GM12878 (cell line): ENCODE results near the gene SLC6A11. TPM values are rescaled to one million over a fixed set of nuclear protein-coding genes. Genes with fewer than 3 reads are reported as not detected.

ENCODE experiments used
- ATAC-seq: fragments of 200-7000 bp; cut with Tn5 transposase; 3 replicates; pipeline ENCODE4 v1.9.1; 2020; ENCODE audit warnings: mild to moderate bottlenecking, moderate library complexity
- BruUV-seq: library from RNA; stranded (reverse); fragments of 400-500 nt; replicated peaks from 2 replicates; lab custom pipeline; 2021; lab: Mats Ljungman, UMichigan
- CTCF ChIA-PET: fragments of 300-600 bp; sonication (Branson Sonifier 250); formaldehyde crosslinking; extraction: SDS; loops from one replicate; lab custom pipeline; 2021; ENCODE audit warnings: inconsistent platforms; lab: Yijun Ruan, JAX
- POLR2A ChIA-PET: fragments of 350-600 bp; formaldehyde crosslinking; extraction: SDS; loops from one replicate; lab custom pipeline; 2021; ENCODE audit warnings: inconsistent platforms; lab: Charles Lee
- RAD21 ChIA-PET: fragments of 300-600 bp; sonication (Branson Sonifier 250); formaldehyde crosslinking; loops from one replicate; lab custom pipeline; 2023; ENCODE audit warnings: antibody characterized with exemption; ENCODE audit not compliant: unreplicated experiment; lab: Charles Lee
- SMC1A ChIA-PET: fragments of 300-600 bp; sonication (Branson Sonifier 250); formaldehyde crosslinking; loops from one replicate; lab custom pipeline; 2023; ENCODE audit not compliant: unreplicated experiment, uncharacterized antibody; lab: Charles Lee
- DNase-seq: peaks from one replicate; pipeline ENCODE4 v3.0.0-alpha.2; 2011; ENCODE audit warnings: low read depth, low spot score
- FAIRE-seq: peaks from 3 replicates; lab custom pipeline; 2011; peaks lifted over from hg19 to GRCh38; lab: Jason Lieb, UNC
- H2AFZ ChIP-seq: 2 replicates; pipeline ENCODE4 v1.6.0; 2011; ENCODE audit warnings: low read depth, low read length, control low read depth; ENCODE audit not compliant: control insufficient read depth
- H3K27ac ChIP-seq: 2 replicates; pipeline ENCODE4 v1.5.1; 2011; ENCODE audit warnings: control low read depth; ENCODE audit not compliant: control insufficient read depth, insufficient read depth
- H3K27me3 ChIP-seq, 2 experiments: replicated peaks in 1 of 2; 2 replicates each; pipeline versions ENCODE4 v1.6.0 to v1.6.1; 2011; ENCODE audit warnings: low read length in 1 of 2; ENCODE audit not compliant: control insufficient read depth in 2 of 2, insufficient read depth in 2 of 2
- H3K36me3 ChIP-seq, 2 experiments: 2 replicates each; pipeline ENCODE4 v1.5.1; 2011; ENCODE audit warnings: low read length in 1 of 2; ENCODE audit not compliant: control insufficient read depth in 2 of 2, insufficient read depth in 2 of 2
- H3K4me1 ChIP-seq: 2 replicates; pipeline ENCODE4 v1.6.1; 2011; ENCODE audit warnings: mild to moderate bottlenecking, low read length, moderate library complexity, mixed read lengths; ENCODE audit not compliant: control insufficient read depth, insufficient read depth
- H3K4me2 ChIP-seq: 2 replicates; pipeline ENCODE4 v1.6.0; 2011; ENCODE audit warnings: control low read depth; ENCODE audit not compliant: control insufficient read depth, insufficient read depth
- H3K4me3 ChIP-seq: fragments of 200-600 bp; sonication (generic); 2 replicates; pipeline ENCODE4 v1.5.1; 2016
- H3K79me2 ChIP-seq: 2 replicates; pipeline ENCODE4 v1.6.0; 2011; ENCODE audit warnings: low read length; ENCODE audit not compliant: control insufficient read depth, insufficient read depth
- H3K9ac ChIP-seq: 2 replicates; pipeline ENCODE4 v1.8.0; 2011; ENCODE audit warnings: low read length, control low read depth, mixed read lengths; ENCODE audit not compliant: control insufficient read depth, insufficient read depth
- H3K9me3 ChIP-seq: replicated peaks from 3 replicates; pipeline ENCODE4 v1.5.1; 2011; ENCODE audit warnings: mild to moderate bottlenecking, low read length; ENCODE audit not compliant: control insufficient read depth, insufficient read depth
- H4K20me1 ChIP-seq: 2 replicates; pipeline ENCODE4 v1.6.0; 2011; ENCODE audit not compliant: control insufficient read depth, insufficient read depth
- BRCA1 ChIP-seq: IDR thresholded peaks from 2 replicates; pipeline ENCODE4 v1.6.1; 2011; ENCODE audit warnings: low read depth, low read length, improper control_type of control experiment
- CBX3 ChIP-seq: fragments of 200-600 bp; sonication (generic); IDR thresholded peaks from 2 replicates; pipeline ENCODE4 v1.6.1; 2016; ENCODE audit warnings: low read depth, borderline replicate concordance
- CREB1 ChIP-seq: IDR thresholded peaks from 2 replicates; pipeline ENCODE4 v1.6.1; 2012; ENCODE audit warnings: low read depth, mild to moderate bottlenecking, inconsistent platforms
- CREM ChIP-seq: IDR thresholded peaks from 2 replicates; pipeline ENCODE4 v1.6.1; 2014; ENCODE audit warnings: antibody characterized with exemption, low read depth
- EGR1 ChIP-seq, 2 experiments: IDR thresholded peaks; 1 replicate in 1 of 2; 2 replicates in 1 of 2; pipeline ENCODE4 v1.6.1; 2011 to 2012; ENCODE audit warnings: low read depth in 2 of 2, low read length in 2 of 2, borderline replicate concordance in 1 of 2, mild to moderate bottlenecking in 1 of 2, moderate library complexity in 1 of 2
- ETV6 ChIP-seq, 2 experiments: fragments of 450-650 bp in 1 of 2; IDR thresholded peaks in 1 of 2; conservative IDR thresholded peaks in 1 of 2; 2 replicates each; pipeline ENCODE4 v1.6.1; 2014; ENCODE audit warnings: antibody characterized with exemption in 1 of 2, borderline replicate concordance in 1 of 2, low read depth in 1 of 2, mild to moderate bottlenecking in 1 of 2, moderate library complexity in 1 of 2
- GATAD2B ChIP-seq: fragments of 450-650 bp; conservative IDR thresholded peaks from 2 replicates; pipeline ENCODE4 v1.6.1; 2017; ENCODE audit warnings: low read depth, mild to moderate bottlenecking, moderate library complexity
- HCFC1 ChIP-seq: fragments of 150-350 bp; IDR thresholded peaks from 2 replicates; pipeline ENCODE4 v1.6.1; 2014; ENCODE audit warnings: low read length
- HDGF ChIP-seq: fragments of 450-650 bp; IDR thresholded peaks from 2 replicates; pipeline ENCODE4 v1.6.1; 2016; ENCODE audit warnings: antibody characterized with exemption
- JUNB ChIP-seq: IDR thresholded peaks from 2 replicates; pipeline ENCODE4 v1.6.1; 2016; ENCODE audit warnings: antibody characterized with exemption, mild to moderate bottlenecking
- NFYA ChIP-seq: IDR thresholded peaks from 2 replicates; pipeline ENCODE4 v1.6.1; 2011; ENCODE audit warnings: low read depth, mild to moderate bottlenecking, low read length, improper control_type of control experiment, borderline replicate concordance
- RAD51 ChIP-seq: fragments of 450-650 bp; IDR thresholded peaks from 2 replicates; pipeline ENCODE4 v1.6.1; 2016; ENCODE audit warnings: moderate library complexity, mild to moderate bottlenecking, inconsistent platforms
- RELA ChIP-seq: fragments of 450-650 bp; IDR thresholded peaks from 2 replicates; pipeline ENCODE4 v1.8.0; 2014; ENCODE audit warnings: borderline replicate concordance; ENCODE audit not compliant: partially characterized antibody
- SMC3 ChIP-seq: IDR thresholded peaks from 2 replicates; pipeline ENCODE4 v1.6.1; 2011; ENCODE audit warnings: low read length, improper control_type of control experiment, borderline replicate concordance
- SP1 ChIP-seq: IDR thresholded peaks from one replicate; pipeline ENCODE4 v1.6.1; 2011; ENCODE audit warnings: low read depth, low read length
- SREBF2 ChIP-seq: IDR thresholded peaks from 2 replicates; pipeline ENCODE4 v1.6.1; 2012; ENCODE audit warnings: mild to moderate bottlenecking, low read length
- STAT3 ChIP-seq: IDR thresholded peaks from 2 replicates; pipeline ENCODE4 v1.6.1; 2011; ENCODE audit warnings: low read depth, low read length, improper control_type of control experiment
- WGBS: methylation state at CpG from one replicate; pipeline ENCODE4 v1.1.6; 2016; ENCODE audit warnings: low lambda C conversion rate; ENCODE audit not compliant: insufficient replicate concordance, insufficient coverage; ENCODE audit errors: missing lambda C conversion rate; 5-methylcytosine and 5-hydroxymethylcytosine counted together
- in situ Hi-C: fragments of 300-500 bp; cut with MboI; formaldehyde crosslinking; loops from 9 replicates; pipeline ENCODE4 v1.14.3; 2018; ENCODE audit warnings: mixed read lengths
- intact Hi-C: fragments of 100-400 bp; cut with micrococcal nuclease; formaldehyde crosslinking; loops from one replicate; pipeline ENCODE4 v1.14.2; 2022; ENCODE audit not compliant: unreplicated experiment
- polyA plus RNA-seq, 11 experiments: library from polyadenylated mRNA; depleted of rRNA in 4 of 11; unstranded in 6 of 11; stranded (reverse) in 5 of 11; fragments of >200 nt; fragmentation: Nextera tagmentation in 4 of 11; fragmentation: Illumina TruSeq in 1 of 11; extraction: Ambion mirVana in 4 of 11; extraction: Trizol in 1 of 11; gene quantifications; 1 replicate in 1 of 11; 2 replicates in 10 of 11; pipeline versions ENCODE4 v1.2.1 to v1.2.3, GENCODE V29; 2011 to 2016; ENCODE audit warnings: inconsistent platforms in 2 of 11, missing spikeins in 2 of 11, low read depth in 1 of 11
- total RNA-seq, 4 experiments: library from RNA; depleted of rRNA in 3 of 4; stranded (reverse); fragments of >200 nt in 3 of 4; fragmentation: Illumina TruSeq in 1 of 4; extraction: Trizol in 1 of 4; gene quantifications; 2 replicates each; pipeline versions ENCODE4 v1.2.1 to v1.2.3, GENCODE V29; 2013 to 2021
- TF ChIP-seq, protein P1 (sequence below): IDR thresholded peaks from 2 replicates; pipeline ENCODE4 v1.6.1; 2011; ENCODE audit warnings: low read depth, mild to moderate bottlenecking, low read length, moderate library complexity, borderline replicate concordance; ENCODE audit errors: extremely low read depth
- TF ChIP-seq, protein P2 (sequence below): IDR thresholded peaks from 2 replicates; pipeline ENCODE4 v1.6.1; 2012; ENCODE audit warnings: improper control_type of control experiment, low read depth, low read length; ENCODE audit not compliant: insufficient replicate concordance
- TF ChIP-seq, protein P3 (sequence below): IDR thresholded peaks from 2 replicates; pipeline ENCODE4 v1.6.1; 2011; ENCODE audit warnings: mild to moderate bottlenecking, low read depth, low read length, moderate library complexity; ENCODE audit not compliant: insufficient replicate concordance

SLC6A11 gene
- total and polyA plus RNA-seq, 10 of the 15 experiments (the other 5 are each of a cell fraction or from before 2014, with no cell fraction given), result not detected

DNA sequence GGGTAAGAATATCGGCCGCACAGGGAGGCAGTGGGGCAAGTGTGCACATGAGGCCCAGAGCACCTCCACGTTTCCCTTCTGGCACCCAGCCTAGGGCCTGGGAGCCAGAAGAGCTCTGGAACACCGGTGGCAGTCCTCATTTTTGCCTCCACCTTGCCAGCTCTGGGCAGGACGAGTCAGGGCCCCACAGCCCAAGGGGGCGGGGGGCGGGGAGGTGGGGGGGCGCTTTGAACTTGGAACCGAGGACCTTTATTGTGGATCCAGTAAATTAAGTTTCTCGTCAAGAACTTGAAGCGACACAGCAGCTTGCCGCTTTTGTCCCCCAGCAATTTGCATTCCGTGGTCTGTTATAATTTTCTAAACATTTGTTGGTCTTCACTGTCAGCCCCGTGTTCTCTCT is 66.8 kb downstream of the SLC6A11 start:
- Histone ChIP-seq H3K4me1 (no peaks in the 10 kb centered on the region), H3K36me3 (no peaks in the 10 kb centered on the region), H3K9me3 (no peaks in the 10 kb centered on the region), H3K4me3 (no peak overlapping the region), H4K20me1 (no peaks in the 10 kb centered on the region), H3K79me2 (no peaks in the 10 kb centered on the region), H3K4me2 (no peak overlapping the region), H2AFZ (no peak overlapping the region), H3K27me3 (peaks cover 2% of the 10 kb centered on the region in 2 experiments; a peak in 3 of 4 replicates), H3K9ac (no peak overlapping the region), H3K27ac (no peak overlapping the region)
- POLR2A ChIA-PET, result no interaction called here
- no peak for TF ChIP-seq CREB1
- TF ChIP-seq SP1, result no peak
- TF ChIP-seq, protein P1, sequence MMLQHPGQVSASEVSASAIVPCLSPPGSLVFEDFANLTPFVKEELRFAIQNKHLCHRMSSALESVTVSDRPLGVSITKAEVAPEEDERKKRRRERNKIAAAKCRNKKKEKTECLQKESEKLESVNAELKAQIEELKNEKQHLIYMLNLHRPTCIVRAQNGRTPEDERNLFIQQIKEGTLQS, result no peak
- TF ChIP-seq SREBF2, result no peak
- no peak for TF ChIP-seq STAT3
- no peak for TF ChIP-seq SMC3
- no peak for TF ChIP-seq CREM
- TF ChIP-seq RAD51, result no peak
- TF ChIP-seq BRCA1, result no peak
- TF ChIP-seq, protein P2, sequence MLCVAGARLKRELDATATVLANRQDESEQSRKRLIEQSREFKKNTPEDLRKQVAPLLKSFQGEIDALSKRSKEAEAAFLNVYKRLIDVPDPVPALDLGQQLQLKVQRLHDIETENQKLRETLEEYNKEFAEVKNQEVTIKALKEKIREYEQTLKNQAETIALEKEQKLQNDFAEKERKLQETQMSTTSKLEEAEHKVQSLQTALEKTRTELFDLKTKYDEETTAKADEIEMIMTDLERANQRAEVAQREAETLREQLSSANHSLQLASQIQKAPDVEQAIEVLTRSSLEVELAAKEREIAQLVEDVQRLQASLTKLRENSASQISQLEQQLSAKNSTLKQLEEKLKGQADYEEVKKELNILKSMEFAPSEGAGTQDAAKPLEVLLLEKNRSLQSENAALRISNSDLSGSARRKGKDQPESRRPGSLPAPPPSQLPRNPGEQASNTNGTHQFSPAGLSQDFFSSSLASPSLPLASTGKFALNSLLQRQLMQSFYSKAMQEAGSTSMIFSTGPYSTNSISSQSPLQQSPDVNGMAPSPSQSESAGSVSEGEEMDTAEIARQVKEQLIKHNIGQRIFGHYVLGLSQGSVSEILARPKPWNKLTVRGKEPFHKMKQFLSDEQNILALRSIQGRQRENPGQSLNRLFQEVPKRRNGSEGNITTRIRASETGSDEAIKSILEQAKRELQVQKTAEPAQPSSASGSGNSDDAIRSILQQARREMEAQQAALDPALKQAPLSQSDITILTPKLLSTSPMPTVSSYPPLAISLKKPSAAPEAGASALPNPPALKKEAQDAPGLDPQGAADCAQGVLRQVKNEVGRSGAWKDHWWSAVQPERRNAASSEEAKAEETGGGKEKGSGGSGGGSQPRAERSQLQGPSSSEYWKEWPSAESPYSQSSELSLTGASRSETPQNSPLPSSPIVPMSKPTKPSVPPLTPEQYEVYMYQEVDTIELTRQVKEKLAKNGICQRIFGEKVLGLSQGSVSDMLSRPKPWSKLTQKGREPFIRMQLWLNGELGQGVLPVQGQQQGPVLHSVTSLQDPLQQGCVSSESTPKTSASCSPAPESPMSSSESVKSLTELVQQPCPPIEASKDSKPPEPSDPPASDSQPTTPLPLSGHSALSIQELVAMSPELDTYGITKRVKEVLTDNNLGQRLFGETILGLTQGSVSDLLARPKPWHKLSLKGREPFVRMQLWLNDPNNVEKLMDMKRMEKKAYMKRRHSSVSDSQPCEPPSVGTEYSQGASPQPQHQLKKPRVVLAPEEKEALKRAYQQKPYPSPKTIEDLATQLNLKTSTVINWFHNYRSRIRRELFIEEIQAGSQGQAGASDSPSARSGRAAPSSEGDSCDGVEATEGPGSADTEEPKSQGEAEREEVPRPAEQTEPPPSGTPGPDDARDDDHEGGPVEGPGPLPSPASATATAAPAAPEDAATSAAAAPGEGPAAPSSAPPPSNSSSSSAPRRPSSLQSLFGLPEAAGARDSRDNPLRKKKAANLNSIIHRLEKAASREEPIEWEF, result no peak
- no peak for TF ChIP-seq EGR1 (IDR thresholded peaks at IDR 0.05; ENCODE audit: borderline replicate concordance in 1 of 2, low read depth in 2 of 2, low read length in 2 of 2)
- no peak for TF ChIP-seq NFYA
- TF ChIP-seq, protein P3, sequence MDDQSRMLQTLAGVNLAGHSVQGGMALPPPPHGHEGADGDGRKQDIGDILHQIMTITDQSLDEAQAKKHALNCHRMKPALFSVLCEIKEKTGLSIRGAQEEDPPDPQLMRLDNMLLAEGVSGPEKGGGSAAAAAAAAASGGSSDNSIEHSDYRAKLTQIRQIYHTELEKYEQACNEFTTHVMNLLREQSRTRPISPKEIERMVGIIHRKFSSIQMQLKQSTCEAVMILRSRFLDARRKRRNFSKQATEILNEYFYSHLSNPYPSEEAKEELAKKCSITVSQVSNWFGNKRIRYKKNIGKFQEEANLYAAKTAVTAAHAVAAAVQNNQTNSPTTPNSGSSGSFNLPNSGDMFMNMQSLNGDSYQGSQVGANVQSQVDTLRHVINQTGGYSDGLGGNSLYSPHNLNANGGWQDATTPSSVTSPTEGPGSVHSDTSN, result no peak
- TF ChIP-seq HCFC1, result no peak
- TF ChIP-seq CBX3, result no peak
- no peak for TF ChIP-seq JUNB
- TF ChIP-seq HDGF, result no peak
- no peak for TF ChIP-seq RELA
- no peak for TF ChIP-seq ETV6 (conservative IDR thresholded peaks at IDR 0.05 in 1 of 2, IDR thresholded peaks at IDR 0.05 in 1 of 2; ENCODE audit: borderline replicate concordance in 1 of 2, low read depth in 1 of 2)
- TF ChIP-seq GATAD2B, result no peak
- BruUV-seq, result no TSS peak
- SMC1A ChIA-PET, result no interaction called here
- RAD21 ChIA-PET, result interaction anchor here (0.6 kb wide), 1 partner anchor 122 kb away, joined by 3 read pairs; no protein-coding TSS in a partner anchor
- CTCF ChIA-PET, result no interaction called here
- ATAC-seq (no peak), DNase-seq (no peak), FAIRE-seq (no peak)
- intact Hi-C loops (loop anchor here (1.0 kb wide), 1 partner anchor 125 kb away; no protein-coding TSS in a partner anchor), in situ Hi-C loops (no loop called here)
- 26% methylated on average over 14 of the region's 14 CpGs for WGBS
